Coronary artery (tissue), 2 donors: ENCODE results near the gene TTLL8.

Experiments used
- DNase-seq: peaks from one replicate; pipeline ENCODE4 v3.0.0-alpha.2; 2017; ENCODE audit warnings: low spot score
- H3K27ac ChIP-seq, 2 donors: fragments of 200-600 bp; sonication (generic); one replicate each; pipeline ENCODE4 v1.5.1; 2016 to 2019
- H3K4me3 ChIP-seq: fragments of 200-600 bp; sonication (generic); 2 replicates; pipeline ENCODE4 v1.5.1; 2016; ENCODE audit warnings: mild to moderate bottlenecking, moderate library complexity
- CTCF ChIP-seq: fragments of 200-600 bp; sonication (generic); IDR thresholded peaks from one replicate; pipeline ENCODE4 v1.5.1; 2019; ENCODE audit warnings: antibody characterized with exemption

Gene TTLL8

GRCh38 chr22:50061824-50062355, 3.8 kb upstream of the TTLL8 start:
- DNase-seq, result no peak
- no peak for TF ChIP-seq CTCF
- no peak overlapping the region for H3K4me3 ChIP-seq
- H3K27ac ChIP-seq, result no peak overlapping the region

- DNase-seq, result no peak
- Histone ChIP-seq H3K4me3 (no peak overlapping the region), H3K27ac (no peak overlapping the region)
- TF ChIP-seq CTCF, result no peak
Measured at GRCh38 chr22:50061141-50061823, 3.2 kb upstream of the TTLL8 start.

- Histone ChIP-seq H3K4me3 (no peak overlapping the region), H3K27ac (no peak overlapping the region)
- no peak for TF ChIP-seq CTCF
- no peak for DNase-seq
Measured at GRCh38 chr22:50060441-50061140, 2.5 kb upstream of the TTLL8 start.

- Histone ChIP-seq H3K4me3 (peak overlapping the region; percentile 58), H3K27ac (no peak overlapping the region)
- TF ChIP-seq CTCF, result no peak
- DNase-seq, result peak; percentile 68
Measured at GRCh38 chr22:50059881-50060262, 1.8 kb upstream of the TTLL8 start.

GRCh38 chr22:50058906-50059880, 1.1 kb upstream of the TTLL8 start:
- peak overlapping the region; percentile 58 for H3K4me3 ChIP-seq
- no peak overlapping the region for H3K27ac ChIP-seq
- peak; percentile 64 for DNase-seq
- no peak for TF ChIP-seq CTCF

- TF ChIP-seq CTCF, result no peak
- no peak overlapping the region for H3K27ac ChIP-seq
- no peak for DNase-seq
- H3K4me3 ChIP-seq, result no peak overlapping the region
Measured at GRCh38 chr22:50057278-50058060, 629 bp downstream of the TTLL8 start.
